ENCODE measurements around the gene POC1A.

- TF ChIP-seq POLR2A (IDR thresholded peaks at IDR 0.05) (no peak), POLR2AphosphoS5 (IDR thresholded peaks at IDR 0.05) (no peak), EP300 (IDR thresholded peaks at IDR 0.05) (no peak)
- TF ChIP-seq, protein P1, sequence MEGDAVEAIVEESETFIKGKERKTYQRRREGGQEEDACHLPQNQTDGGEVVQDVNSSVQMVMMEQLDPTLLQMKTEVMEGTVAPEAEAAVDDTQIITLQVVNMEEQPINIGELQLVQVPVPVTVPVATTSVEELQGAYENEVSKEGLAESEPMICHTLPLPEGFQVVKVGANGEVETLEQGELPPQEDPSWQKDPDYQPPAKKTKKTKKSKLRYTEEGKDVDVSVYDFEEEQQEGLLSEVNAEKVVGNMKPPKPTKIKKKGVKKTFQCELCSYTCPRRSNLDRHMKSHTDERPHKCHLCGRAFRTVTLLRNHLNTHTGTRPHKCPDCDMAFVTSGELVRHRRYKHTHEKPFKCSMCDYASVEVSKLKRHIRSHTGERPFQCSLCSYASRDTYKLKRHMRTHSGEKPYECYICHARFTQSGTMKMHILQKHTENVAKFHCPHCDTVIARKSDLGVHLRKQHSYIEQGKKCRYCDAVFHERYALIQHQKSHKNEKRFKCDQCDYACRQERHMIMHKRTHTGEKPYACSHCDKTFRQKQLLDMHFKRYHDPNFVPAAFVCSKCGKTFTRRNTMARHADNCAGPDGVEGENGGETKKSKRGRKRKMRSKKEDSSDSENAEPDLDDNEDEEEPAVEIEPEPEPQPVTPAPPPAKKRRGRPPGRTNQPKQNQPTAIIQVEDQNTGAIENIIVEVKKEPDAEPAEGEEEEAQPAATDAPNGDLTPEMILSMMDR (IDR thresholded peaks at IDR 0.05): no peak
Measured at GRCh38 chr3:52059781-52060180, 94.4 kb downstream of the POC1A start.
